ENCODE results near the gene PDZD11. TPM values are rescaled to one million over a fixed set of nuclear protein-coding genes. Genes with fewer than 3 reads are reported as not detected.
"Not testable (repeated sequence)": the region's sequence is repeated elsewhere in the genome, so short reads cannot be mapped to it uniquely, and the experiment has no call there.

Gene PDZD11
- polyA plus RNA-seq, 4 donors: 43.6 to 121 (median 64.0) TPM

GRCh38 chrX:70274029-70274428 lies 15.7 kb downstream of the PDZD11 start:
- 77 to 80% (median 79%) methylated on average over 7 of the region's 7 CpGs for WGBS, 3 donors
- H3K27me3 ChIP-seq (ENCODE audit: control insufficient read depth in 3 of 3, insufficient read depth in 3 of 3, low read length in 3 of 3); DNase-seq; H3K4me1 ChIP-seq (ENCODE audit: control insufficient read depth in 3 of 3, insufficient read depth in 2 of 3, low read depth in 1 of 3, low read length in 2 of 3); H3K4me3 ChIP-seq (ENCODE audit: low read depth in 1 of 3, low read length in 3 of 3); H3K27ac ChIP-seq (ENCODE audit: low read depth in 1 of 3, low read length in 2 of 3); H3K36me3 ChIP-seq (ENCODE audit: control insufficient read depth in 3 of 3, insufficient read depth in 2 of 3, low read depth in 1 of 3, low read length in 3 of 3); FAIRE-seq; H3K9me3 ChIP-seq (ENCODE audit: control insufficient read depth in 2 of 2, insufficient read depth in 1 of 2, low read depth in 1 of 2, low read length in 1 of 2): not testable (repeated sequence)

- Histone ChIP-seq H3K4me3 (ENCODE audit: low read depth in 1 of 3, low read length in 3 of 3) (no peak within 1 kb of the TSS), H3K36me3 (ENCODE audit: control insufficient read depth in 3 of 3, insufficient read depth in 2 of 3, low read depth in 1 of 3, low read length in 3 of 3) (no peaks in the 10 kb centered on the region)
These were observed 21.7 kb downstream of the PDZD11 start, which contains the start of gene ARR3 for GRCh38 chrX:70268034-70268433. Gene ARR3, plus strand, starts transcription at chrX:70268334. Its CDS starts 1,052 bp downstream, at chrX:70269386.

GRCh38 chrX:70264784-70265183 lies 24.9 kb downstream of the PDZD11 start:
- Histone ChIP-seq H3K27me3 (ENCODE audit: control insufficient read depth in 3 of 3, insufficient read depth in 3 of 3, low read length in 3 of 3) (no peaks in the 10 kb centered on the region), H3K4me1 (ENCODE audit: control insufficient read depth in 3 of 3, insufficient read depth in 2 of 3, low read depth in 1 of 3, low read length in 2 of 3) (no peaks in the 10 kb centered on the region), H3K9me3 (ENCODE audit: control insufficient read depth in 2 of 2, insufficient read depth in 1 of 2, low read depth in 1 of 2, low read length in 1 of 2) (no peaks in the 10 kb centered on the region), H3K4me3 (ENCODE audit: low read depth in 1 of 3, low read length in 3 of 3) (no peak overlapping the region), H3K36me3 (ENCODE audit: control insufficient read depth in 3 of 3, insufficient read depth in 2 of 3, low read depth in 1 of 3, low read length in 3 of 3) (no peaks in the 10 kb centered on the region), H3K27ac (ENCODE audit: low read depth in 1 of 3, low read length in 2 of 3) (no peak overlapping the region)
- 50 to 80% (median 77%) methylated on average over 3 of the region's 3 CpGs for WGBS, 3 donors
- DNase-seq (no peak), FAIRE-seq (no peak)

More at GRCh38 chrX:70268034-70268433, 21.7 kb downstream of the PDZD11 start, which contains the start of gene ARR3:
- FAIRE-seq: no peak
- Histone ChIP-seq H3K27ac (ENCODE audit: low read depth in 1 of 3, low read length in 2 of 3) (no peak within 1 kb of the TSS), H3K27me3 (ENCODE audit: control insufficient read depth in 3 of 3, insufficient read depth in 3 of 3, low read length in 3 of 3) (no peaks in the 10 kb centered on the region), H3K9me3 (ENCODE audit: control insufficient read depth in 2 of 2, insufficient read depth in 1 of 2, low read depth in 1 of 2, low read length in 1 of 2) (no peaks in the 10 kb centered on the region), H3K4me1 (ENCODE audit: control insufficient read depth in 3 of 3, insufficient read depth in 2 of 3, low read depth in 1 of 3, low read length in 2 of 3) (no peaks in the 10 kb centered on the region)
- no peak for DNase-seq

- WGBS, 3 donors: 16 to 30% (median 20%) methylated on average over 4 to 7 of the region's 7 CpGs
- Histone ChIP-seq H3K27ac (ENCODE audit: low read depth in 1 of 3, low read length in 2 of 3) (no peak overlapping the region), H3K27me3 (ENCODE audit: control insufficient read depth in 3 of 3, insufficient read depth in 3 of 3, low read length in 3 of 3) (no peaks in the 10 kb centered on the region), H3K36me3 (ENCODE audit: control insufficient read depth in 3 of 3, insufficient read depth in 2 of 3, low read depth in 1 of 3, low read length in 3 of 3) (no peaks in the 10 kb centered on the region), H3K4me3 (ENCODE audit: low read depth in 1 of 3, low read length in 3 of 3) (no peak overlapping the region), H3K4me1 (ENCODE audit: control insufficient read depth in 3 of 3, insufficient read depth in 2 of 3, low read depth in 1 of 3, low read length in 2 of 3) (no peaks in the 10 kb centered on the region), H3K9me3 (ENCODE audit: control insufficient read depth in 2 of 2, insufficient read depth in 1 of 2, low read depth in 1 of 2, low read length in 1 of 2) (no peaks in the 10 kb centered on the region)
- peak; percentile 57 to 71 for DNase-seq
- FAIRE-seq: no peak
These were observed 26.7 kb downstream of the PDZD11 start for GRCh38 chrX:70262952-70263567.

- WGBS, 3 donors: 52 to 65% (median 55%) methylated on average over 4 of the region's 4 CpGs
- FAIRE-seq: no peak
These were observed 29.6 kb downstream of the PDZD11 start, which contains the start of gene P2RY4 for GRCh38 chrX:70260104-70260503. Gene P2RY4, minus strand, starts transcription at chrX:70260204. Its CDS starts 580 bp downstream, at chrX:70259624.

GRCh38 chrX:70257423-70258288 lies 32.1 kb downstream of the PDZD11 start:
- 59 to 79% (median 62%) methylated on average over 5 of the region's 5 CpGs for WGBS, 3 donors
- Histone ChIP-seq H3K4me3 (ENCODE audit: low read depth in 1 of 3, low read length in 3 of 3) (no peak overlapping the region), H3K27ac (ENCODE audit: low read depth in 1 of 3, low read length in 2 of 3) (no peak overlapping the region), H3K36me3 (ENCODE audit: control insufficient read depth in 3 of 3, insufficient read depth in 2 of 3, low read depth in 1 of 3, low read length in 3 of 3) (no peaks in the 10 kb centered on the region), H3K27me3 (ENCODE audit: control insufficient read depth in 3 of 3, insufficient read depth in 3 of 3, low read length in 3 of 3) (no peaks in the 10 kb centered on the region), H3K9me3 (ENCODE audit: control insufficient read depth in 2 of 2, insufficient read depth in 1 of 2, low read depth in 1 of 2, low read length in 1 of 2) (no peaks in the 10 kb centered on the region), H3K4me1 (ENCODE audit: control insufficient read depth in 3 of 3, insufficient read depth in 2 of 3, low read depth in 1 of 3, low read length in 2 of 3) (peaks cover 0 to 16% (median 0%) of the 10 kb centered on the region in 3 donors)
- DNase-seq (peak; percentile 15 to 21), FAIRE-seq (no peak)

More at GRCh38 chrX:70260104-70260503, 29.6 kb downstream of the PDZD11 start, which contains the start of gene P2RY4:
- DNase-seq: peak in 1 of 2 donors; percentile 26
- no peak within 1 kb of the TSS for H3K4me3 ChIP-seq (ENCODE audit: low read depth in 1 of 3, low read length in 3 of 3)
- no peaks in the 10 kb centered on the region for H3K36me3 ChIP-seq (ENCODE audit: control insufficient read depth in 3 of 3, insufficient read depth in 2 of 3, low read depth in 1 of 3, low read length in 3 of 3)
- no peak within 1 kb of the TSS for H3K27ac ChIP-seq (ENCODE audit: low read depth in 1 of 3, low read length in 2 of 3)
- no peaks in the 10 kb centered on the region for H3K27me3 ChIP-seq (ENCODE audit: control insufficient read depth in 3 of 3, insufficient read depth in 3 of 3, low read length in 3 of 3)
- no peaks in the 10 kb centered on the region for H3K9me3 ChIP-seq (ENCODE audit: control insufficient read depth in 2 of 2, insufficient read depth in 1 of 2, low read depth in 1 of 2, low read length in 1 of 2)
- H3K4me1 ChIP-seq (ENCODE audit: control insufficient read depth in 3 of 3, insufficient read depth in 2 of 3, low read depth in 1 of 3, low read length in 2 of 3): peaks cover 0 to 8% (median 0%) of the 10 kb centered on the region in 3 donors

GRCh38 chrX:70255452-70255851 lies 34.3 kb downstream of the PDZD11 start:
- no peaks in the 10 kb centered on the region for H3K36me3 ChIP-seq (ENCODE audit: control insufficient read depth in 3 of 3, insufficient read depth in 2 of 3, low read depth in 1 of 3, low read length in 3 of 3)
- WGBS, 3 donors: 63 to 86% (median 85%) methylated on average over 2 of the region's 2 CpGs
- no peak for DNase-seq
- no peak overlapping the region for H3K27ac ChIP-seq (ENCODE audit: low read depth in 1 of 3, low read length in 2 of 3)
- H3K9me3 ChIP-seq (ENCODE audit: control insufficient read depth in 2 of 2, insufficient read depth in 1 of 2, low read depth in 1 of 2, low read length in 1 of 2): no peaks in the 10 kb centered on the region
- FAIRE-seq: no peak
- peaks cover 0 to 16% (median 0%) of the 10 kb centered on the region in 3 donors for H3K4me1 ChIP-seq (ENCODE audit: control insufficient read depth in 3 of 3, insufficient read depth in 2 of 3, low read depth in 1 of 3, low read length in 2 of 3)
- no peak overlapping the region for H3K4me3 ChIP-seq (ENCODE audit: low read depth in 1 of 3, low read length in 3 of 3)
- H3K27me3 ChIP-seq (ENCODE audit: control insufficient read depth in 3 of 3, insufficient read depth in 3 of 3, low read length in 3 of 3): no peaks in the 10 kb centered on the region

GRCh38 chrX:70254909-70255308 lies 34.8 kb downstream of the PDZD11 start:
- DNase-seq (peak; percentile 58), FAIRE-seq (no peak)
- Histone ChIP-seq H3K4me1 (ENCODE audit: control insufficient read depth in 3 of 3, insufficient read depth in 2 of 3, low read depth in 1 of 3, low read length in 2 of 3) (peaks cover 0 to 16% (median 0%) of the 10 kb centered on the region in 3 donors), H3K4me3 (ENCODE audit: low read depth in 1 of 3, low read length in 3 of 3) (no peak overlapping the region), H3K27ac (ENCODE audit: low read depth in 1 of 3, low read length in 2 of 3) (peak overlapping the region in 2 of 3 donors; percentile 27 to 81), H3K9me3 (ENCODE audit: control insufficient read depth in 2 of 2, insufficient read depth in 1 of 2, low read depth in 1 of 2, low read length in 1 of 2) (no peaks in the 10 kb centered on the region), H3K27me3 (ENCODE audit: control insufficient read depth in 3 of 3, insufficient read depth in 3 of 3, low read length in 3 of 3) (no peaks in the 10 kb centered on the region), H3K36me3 (ENCODE audit: control insufficient read depth in 3 of 3, insufficient read depth in 2 of 3, low read depth in 1 of 3, low read length in 3 of 3) (no peaks in the 10 kb centered on the region)
- WGBS, 3 donors: 40 to 65% (median 63%) methylated on average over 3 of the region's 3 CpGs

Data from small intestine (tissue), 7 donors.